GM12875 (cell line): ENCODE results near the gene TRIM17.

ENCODE experiments used
- H3K4me3 ChIP-seq: one replicate; pipeline ENCODE4 v1.5.1; 2011; ENCODE audit warnings: low read depth, low read length, control low read depth
- CTCF ChIP-seq: IDR thresholded peaks from 2 replicates; pipeline ENCODE4 v1.5.1; 2011; ENCODE audit warnings: low read depth, mild to moderate bottlenecking, control low read depth, inconsistent platforms, low read length, moderate library complexity, borderline replicate concordance; ENCODE audit not compliant: insufficient read depth

TRIM17 gene

DNA sequence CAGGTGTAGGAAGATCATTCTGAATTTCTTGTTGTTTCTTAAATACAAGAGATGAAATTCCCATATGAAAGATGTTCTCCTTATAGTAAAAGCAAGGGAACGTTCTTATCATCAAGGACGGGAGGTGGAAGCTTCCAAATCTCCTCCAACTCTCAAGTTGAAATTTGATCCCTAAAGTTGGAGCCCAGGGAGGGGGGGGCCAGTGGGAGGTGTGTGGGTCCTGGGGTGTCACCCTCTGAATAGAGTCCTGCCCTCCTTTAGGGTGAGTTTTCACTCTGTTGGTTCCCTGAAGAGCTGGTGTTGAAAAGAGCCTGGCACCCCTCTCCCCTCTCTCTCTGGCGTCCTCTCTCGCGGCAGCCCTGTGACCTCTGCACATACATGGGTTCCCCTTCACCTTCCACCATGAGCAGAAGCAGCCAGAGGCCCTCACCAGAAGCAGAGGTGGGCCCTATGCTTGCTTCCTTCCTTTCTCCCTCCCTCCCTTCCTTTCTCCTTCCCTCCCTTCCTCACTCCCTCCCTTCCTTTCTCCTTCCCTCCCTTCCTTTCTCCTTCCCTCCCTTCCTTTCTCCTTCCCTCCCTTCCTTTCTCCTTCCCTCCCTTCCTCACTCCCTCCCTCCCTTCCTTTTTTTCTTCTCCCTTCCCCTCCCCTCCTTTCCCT, 10.0 kb upstream of the TRIM17 start:
- H3K4me3 ChIP-seq, result no peak overlapping the region
- TF ChIP-seq CTCF, result no peak

DNA sequence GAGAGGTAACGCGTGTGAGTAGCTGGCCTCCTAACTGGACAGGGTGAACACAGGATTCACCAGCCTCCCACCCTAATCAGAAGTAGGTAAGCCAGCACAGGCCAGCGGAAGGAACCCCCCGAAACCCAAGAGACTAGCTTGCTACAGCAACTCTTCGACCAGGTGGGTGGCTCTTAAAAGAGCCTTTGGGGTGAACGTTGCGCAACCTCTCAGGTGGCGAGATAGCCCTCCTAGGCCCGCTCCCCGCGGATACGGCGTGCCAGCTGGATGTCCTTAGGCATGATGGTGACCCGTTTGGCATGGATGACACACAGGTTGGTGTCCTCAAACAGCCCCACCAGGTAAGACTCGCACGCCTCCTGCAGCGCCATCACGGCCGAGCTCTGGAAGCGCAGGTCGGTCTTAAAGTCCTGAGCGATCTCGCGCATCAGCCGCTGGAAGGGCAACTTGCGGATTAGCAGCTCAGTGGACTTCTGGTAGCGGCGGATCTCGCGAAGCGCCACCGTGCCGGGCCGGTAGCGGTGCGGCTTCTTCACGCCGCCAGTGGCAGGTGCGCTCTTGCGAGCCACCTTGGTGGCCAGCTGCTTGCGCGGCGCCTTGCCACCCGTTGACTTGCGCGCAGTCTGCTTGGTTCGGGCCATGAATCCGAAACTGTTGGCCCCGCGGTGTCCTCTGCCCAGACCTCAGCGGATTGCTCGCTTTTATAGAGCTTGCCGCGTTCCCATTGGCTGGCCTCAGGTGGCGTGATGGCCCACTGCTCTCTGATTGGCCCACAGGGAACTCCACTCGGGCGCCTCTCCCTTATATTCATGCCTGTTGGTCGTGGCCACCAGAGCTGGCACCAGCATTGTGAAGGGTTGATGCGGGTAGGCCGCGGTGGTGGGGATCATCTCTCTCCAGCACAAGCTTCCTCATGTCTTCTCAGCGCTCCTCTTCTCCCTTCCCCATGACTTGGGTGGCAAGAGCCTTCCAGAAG, 8.3 kb upstream of the TRIM17 start:
- no peak overlapping the region for H3K4me3 ChIP-seq
- no peak for TF ChIP-seq CTCF

DNA sequence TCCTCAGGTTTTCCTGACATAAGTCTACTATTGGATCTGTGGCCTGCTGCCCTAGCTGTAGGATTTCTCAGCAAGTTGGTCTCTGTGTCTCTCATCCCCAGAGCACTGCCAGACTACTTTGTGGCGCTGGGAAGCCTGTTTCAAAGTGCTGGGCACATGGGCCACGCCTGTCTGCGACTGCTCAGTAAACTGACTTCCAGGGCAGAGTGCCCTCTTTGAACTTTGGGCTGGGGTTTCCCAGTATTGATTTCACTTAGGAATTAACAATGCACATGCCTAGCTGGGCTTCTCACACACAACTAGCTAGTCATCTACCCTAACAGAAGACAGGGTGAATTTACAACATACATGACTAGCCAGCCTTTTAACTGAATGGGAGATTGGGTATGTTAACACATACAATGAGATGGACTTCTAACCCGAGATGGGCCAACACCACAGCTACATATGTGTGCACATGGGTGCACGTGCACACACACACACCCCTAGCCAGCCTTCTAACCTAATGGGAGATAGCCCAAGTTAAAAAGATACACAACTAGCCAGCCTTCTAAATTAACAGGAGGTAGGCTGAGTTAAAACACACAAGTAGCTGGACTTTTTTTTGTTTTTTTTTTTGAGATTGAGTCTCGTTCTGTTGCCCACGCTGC, 6.9 kb upstream of the TRIM17 start:
- TF ChIP-seq CTCF, result no peak
- H3K4me3 ChIP-seq, result no peak overlapping the region

- no peak for TF ChIP-seq CTCF
- H3K4me3 ChIP-seq, result no peak overlapping the region
These were observed 4.5 kb upstream of the TRIM17 start for GRCh38 chr1:228420968-228421826.

DNA sequence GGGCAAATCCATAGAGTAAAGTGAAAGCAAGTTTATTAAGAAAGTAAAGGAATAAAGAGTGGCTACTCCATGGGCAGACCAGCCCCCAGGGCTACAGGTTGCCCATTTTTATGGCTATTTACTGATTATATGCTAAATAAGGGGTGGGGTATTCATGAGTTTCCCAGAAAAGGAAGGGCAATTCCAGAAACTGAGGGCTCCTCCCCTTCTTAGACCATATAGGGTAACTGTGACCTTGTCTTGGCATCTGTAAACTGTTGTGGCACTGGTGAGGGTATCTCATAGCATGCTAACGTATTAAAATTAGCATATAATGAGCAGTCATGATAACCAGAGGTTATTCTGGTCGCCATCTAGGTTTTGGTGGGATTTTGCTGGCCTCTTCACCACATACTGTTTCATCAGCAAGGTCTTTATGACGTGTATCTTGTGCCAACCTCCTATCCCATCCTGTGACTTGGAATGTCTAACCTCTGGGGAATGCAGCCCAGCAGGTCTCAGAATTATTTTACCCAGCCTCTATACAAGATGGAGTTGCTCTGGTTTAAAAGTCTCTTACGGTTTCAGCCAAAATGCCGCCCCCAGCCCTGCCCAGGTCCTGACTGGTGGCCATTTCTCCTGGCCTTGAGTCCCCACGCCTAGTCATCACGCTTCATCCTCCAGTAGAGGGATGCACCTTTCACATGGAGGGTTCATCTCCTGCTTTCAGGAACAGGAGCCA, 982 bp upstream of the TRIM17 start:
- no peak overlapping the region for H3K4me3 ChIP-seq
- no peak for TF ChIP-seq CTCF

- TF ChIP-seq CTCF, result no peak
These were observed 400 bp upstream of the TRIM17 start for GRCh38 chr1:228417061-228417460.

More at GRCh38 chr1:228417061-228417460, 400 bp upstream of the TRIM17 start:
- no peak overlapping the region for H3K4me3 ChIP-seq
